Head of caudate nucleus (tissue), 42 donors: ENCODE results near the gene CUBN.
A peak's percentile ranks its signal among the peaks of the same experiment; 100 is the strongest.

Experiments
- DNase-seq, 42 donors: peaks; one replicate each; pipeline versions ENCODE4 v3.0.0 to v3.0.0-alpha.2; 2020 to 2021; ENCODE audit warnings: mixed read lengths in 7 of 42
- intact Hi-C: fragments of 100-400 bp; cut with DNase I; formaldehyde crosslinking; loops from one replicate; pipeline ENCODE4 v1.15.0; 2022

CUBN gene

GRCh38 chr10:16822726-16823360 is 306.8 kb downstream of the CUBN start:
- no peak for DNase-seq
- intact Hi-C loops: no loop called here

DNA sequence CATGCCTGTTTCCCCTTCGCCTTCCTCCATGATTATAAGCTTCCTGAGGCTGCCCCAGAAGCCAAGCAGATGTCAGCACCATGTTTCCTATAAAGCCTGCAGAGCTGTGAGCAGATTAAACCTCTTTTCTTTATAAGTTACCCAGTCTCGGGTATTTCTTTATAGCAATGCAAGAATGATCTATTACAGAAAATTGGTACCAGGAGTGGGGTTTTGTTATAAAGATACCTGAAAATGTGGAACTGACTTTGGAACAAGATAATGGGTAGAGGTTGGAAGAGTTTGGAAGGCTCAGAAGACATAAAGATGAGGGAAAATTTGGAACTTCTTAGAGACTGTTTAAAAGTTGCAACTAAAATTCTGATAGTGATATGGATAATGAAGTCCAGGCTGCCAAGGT is 307.6 kb downstream of the CUBN start:
- intact Hi-C loops: no loop called here
- no peak for DNase-seq

DNA sequence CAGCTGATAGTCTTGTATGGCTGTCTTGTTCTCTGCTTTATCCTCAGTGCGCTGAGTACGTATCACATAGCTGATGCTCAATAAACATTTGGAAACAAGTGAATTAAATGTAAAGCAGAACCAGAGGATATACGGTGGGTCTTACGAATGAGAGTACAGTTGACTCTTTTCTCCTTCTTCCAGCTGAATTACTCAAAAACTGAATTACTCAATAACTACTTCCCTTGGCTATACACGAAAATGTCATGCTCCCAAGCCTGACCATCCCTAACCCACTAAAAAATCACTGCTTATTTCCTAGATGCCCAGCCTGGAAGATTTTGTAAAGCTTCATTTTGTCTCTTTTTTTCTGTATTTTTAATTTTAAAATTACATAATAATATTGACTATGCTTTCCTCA is 309.2 kb downstream of the CUBN start:
- DNase-seq: no peak
- intact Hi-C loops: no loop called here

- intact Hi-C loops: no loop called here
- DNase-seq: no peak
Observed at GRCh38 chr10:16820018-16820417, 309.6 kb downstream of the CUBN start.

DNA sequence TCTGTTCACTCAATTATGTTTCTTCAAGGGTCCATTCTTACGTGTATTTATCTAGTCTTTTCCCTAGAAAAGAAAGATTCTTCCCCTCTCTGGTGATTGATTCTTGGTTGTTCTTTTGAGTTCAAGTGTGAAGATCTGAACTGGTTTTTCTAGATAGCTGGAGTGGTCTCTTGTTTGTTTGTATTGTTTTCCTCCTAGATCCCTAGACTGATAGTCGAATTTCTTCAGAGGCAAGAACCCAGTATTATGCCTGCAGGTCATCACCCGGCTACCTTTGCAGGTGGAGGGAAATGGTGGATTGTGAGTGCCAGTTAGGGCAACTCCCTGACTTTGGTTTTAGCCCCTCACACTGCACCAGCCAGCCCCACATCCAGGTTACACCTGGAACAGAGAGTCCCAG is 310.2 kb downstream of the CUBN start:
- DNase-seq: no peak
- intact Hi-C loops: no loop called here

DNA sequence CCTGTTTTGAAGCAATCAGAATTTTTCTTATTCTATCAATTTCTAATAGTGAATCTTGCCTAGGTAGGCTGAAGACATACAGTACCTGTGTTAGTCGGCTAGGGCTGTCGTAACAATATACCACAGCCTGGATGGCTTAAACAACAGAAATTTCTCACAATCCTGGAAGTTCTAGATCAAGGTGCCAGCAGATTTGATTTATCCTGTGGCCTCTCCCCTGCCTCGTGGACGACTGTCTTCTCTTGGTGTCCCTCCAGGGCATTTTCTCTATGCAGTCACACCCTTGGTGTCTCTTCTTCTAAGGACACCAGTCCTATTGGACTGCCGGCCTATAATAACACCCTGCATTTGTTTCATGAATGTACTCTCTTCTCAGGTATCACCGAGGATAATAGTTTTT is 310.6 kb downstream of the CUBN start:
- no peak for DNase-seq
- intact Hi-C loops: no loop called here

DNA sequence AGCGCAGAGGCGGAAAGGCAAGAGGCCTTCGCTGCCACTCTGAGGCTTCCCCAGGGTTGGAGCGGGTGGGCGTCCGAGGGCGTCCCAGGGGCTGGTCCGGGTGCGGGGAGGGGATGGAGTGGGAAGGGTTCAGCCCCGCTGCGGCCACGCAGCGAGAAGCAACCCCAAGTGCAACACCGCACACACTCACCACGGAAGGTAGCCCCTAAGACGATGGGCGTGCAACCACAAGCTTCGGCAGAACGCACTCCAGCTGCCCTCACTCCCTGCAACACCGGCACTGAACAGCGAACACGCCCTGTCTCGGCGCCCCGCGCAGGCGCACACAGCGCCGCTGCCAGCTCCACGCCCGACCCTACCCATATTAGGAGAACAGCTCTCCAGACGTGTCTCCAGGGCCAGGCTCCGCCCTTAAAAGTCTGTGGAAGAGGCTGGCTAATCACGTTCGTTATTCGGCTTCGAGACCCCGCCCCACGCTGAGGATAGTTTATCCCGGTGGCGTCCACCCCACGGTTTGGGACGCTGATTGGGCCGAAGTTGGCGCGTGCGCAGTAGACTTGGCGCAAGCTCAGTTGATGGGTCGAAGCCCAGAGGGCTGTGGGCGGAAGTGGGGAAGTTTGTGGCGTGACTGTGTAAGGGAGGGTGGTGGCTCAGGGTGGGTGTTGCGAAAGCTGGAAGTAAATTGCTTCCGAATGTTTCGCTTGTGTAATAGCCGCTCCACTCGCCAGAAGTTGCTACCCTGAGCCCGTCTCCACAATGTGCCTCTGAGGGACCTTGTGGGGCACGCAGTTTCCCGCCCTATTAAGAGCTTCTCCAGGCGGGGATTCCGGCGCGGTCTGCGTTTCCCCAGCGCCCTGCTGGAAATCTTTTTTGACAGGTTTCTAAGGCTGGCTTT is 312.2 kb downstream of the CUBN start, which contains the start of gene RSU1:
Gene RSU1 (minus strand): TSS at position 300 of the 895 bp plus-strand sequence. CDS start 343 bp downstream, outside the sequence.
- DNase-seq: peak; percentile 98 to 100 (median 100)
- intact Hi-C loops: no loop called here

DNA sequence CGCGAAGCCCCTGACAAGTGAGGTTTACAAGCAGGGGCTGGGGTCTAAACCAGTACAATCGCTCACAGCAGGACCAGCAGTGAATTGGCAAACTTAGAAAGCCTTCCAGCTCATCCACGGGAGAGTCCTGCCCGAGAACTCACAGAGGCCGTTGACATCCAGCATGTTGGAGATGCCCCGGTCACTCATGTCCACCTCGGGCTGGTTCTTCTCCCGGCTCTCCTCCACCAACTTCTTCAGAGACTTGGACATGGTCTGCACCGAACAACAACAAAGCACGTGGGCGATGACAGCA is 312.8 kb downstream of the CUBN start:
- intact Hi-C loops: no loop called here
- DNase-seq: peak in 5 of 42 donors; percentile 8 to 43 (median 18)

DNA sequence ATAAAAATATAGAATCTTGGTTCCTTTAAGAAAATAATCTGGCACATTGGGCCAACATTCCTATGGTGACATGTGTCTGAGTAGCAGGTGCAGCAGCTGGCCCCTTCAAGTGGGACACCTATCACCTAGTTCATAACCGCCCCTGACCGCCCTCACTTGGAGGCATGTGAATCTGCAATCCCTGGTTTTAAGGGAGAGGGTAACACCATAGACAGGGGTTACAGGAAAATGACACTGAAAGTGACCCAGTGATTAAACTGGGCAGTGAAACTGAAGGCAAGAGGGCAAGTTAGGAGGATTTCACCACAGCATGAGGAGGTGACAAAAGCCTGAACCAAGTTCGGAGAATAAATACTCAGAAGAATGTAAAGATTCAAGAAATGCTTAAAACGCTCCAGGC is 313.4 kb downstream of the CUBN start:
- DNase-seq: no peak
- intact Hi-C loops: no loop called here

DNA sequence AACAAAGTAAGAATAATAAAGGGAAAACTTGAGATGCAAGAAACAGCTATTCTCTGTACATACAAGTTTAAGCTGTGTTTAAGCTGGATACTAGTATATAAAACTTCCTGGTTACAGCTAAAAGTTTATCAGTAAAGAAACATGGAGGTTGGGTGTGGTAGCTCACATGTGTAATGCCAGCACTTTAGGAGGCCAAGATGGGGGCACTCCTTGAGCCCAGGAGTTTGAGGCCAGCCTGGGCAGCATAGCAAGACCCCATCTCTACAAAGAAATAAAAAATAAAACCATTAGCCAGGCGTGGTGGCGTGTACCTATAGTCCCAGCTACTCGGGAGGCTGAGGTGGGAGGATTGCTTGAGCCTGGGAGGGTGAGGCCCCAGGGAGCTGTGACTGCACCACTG is 315.6 kb downstream of the CUBN start:
- DNase-seq: no peak
- intact Hi-C loops: no loop called here

- intact Hi-C loops: no loop called here
Observed at GRCh38 chr10:16812676-16813075, 316.9 kb downstream of the CUBN start.

GRCh38 chr10:16811765-16812164 is 317.8 kb downstream of the CUBN start:
- DNase-seq: no peak
- intact Hi-C loops: no loop called here

More at GRCh38 chr10:16812676-16813075, 316.9 kb downstream of the CUBN start:
- no peak for DNase-seq

DNA sequence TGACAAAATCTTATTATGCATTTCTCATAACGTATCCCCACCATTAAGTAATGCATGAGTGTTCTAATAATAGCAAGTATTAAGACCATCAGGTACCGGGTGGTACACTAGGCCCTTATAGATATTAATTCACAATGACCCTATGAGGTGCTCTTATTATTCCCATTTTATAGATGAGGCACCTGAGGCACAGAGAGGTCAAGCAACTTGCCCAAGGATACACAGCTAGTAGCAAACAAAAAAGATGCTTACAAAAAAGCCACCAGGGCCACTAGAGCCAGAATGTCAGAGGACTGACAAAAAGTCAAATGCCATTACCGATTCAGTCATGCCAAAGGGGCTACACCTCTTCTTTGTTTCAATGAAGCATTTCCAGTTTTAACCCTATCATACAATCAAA is 318.3 kb downstream of the CUBN start:
- no peak for DNase-seq
- intact Hi-C loops: no loop called here

- intact Hi-C loops: no loop called here
- DNase-seq: peak in 29 of 42 donors; percentile 18 to 77 (median 48)
Observed at GRCh38 chr10:16809074-16809718, 320.4 kb downstream of the CUBN start.

DNA sequence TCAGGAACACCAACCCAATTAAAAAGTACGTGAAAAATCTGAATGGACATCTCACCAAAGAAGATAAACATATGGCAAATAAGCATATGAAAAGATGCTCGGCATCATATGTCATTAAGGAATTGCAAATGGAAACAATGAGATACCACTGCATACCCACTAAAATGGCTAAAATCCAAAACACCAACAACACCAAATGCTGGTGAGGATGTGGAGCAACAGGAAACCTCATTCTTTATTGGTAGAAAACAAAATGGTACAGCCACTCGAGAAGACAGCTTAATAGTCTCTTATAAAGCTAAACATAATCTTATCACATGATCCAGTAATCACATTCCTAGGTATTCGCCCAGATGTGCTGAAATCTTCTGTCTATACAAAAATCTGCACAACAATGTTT is 325.5 kb downstream of the CUBN start:
- intact Hi-C loops: no loop called here
- DNase-seq: no peak

DNA sequence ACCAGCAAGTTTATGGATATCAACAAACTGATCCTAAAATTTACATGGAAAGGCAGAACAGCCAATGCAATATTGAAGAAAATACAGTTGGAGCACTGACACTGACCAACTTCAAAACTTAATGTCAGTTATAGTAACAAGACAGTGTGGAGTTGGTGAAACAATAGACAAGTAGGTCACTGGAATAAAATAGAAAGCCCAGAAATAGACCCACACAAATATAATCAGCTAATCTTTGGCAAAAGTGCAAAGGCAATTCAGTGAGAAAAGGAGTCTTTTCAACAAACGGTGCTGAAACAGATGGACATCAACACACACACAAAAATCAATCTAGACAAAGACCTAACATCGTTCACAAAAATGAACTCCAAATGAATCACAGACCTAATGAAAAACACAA is 326.1 kb downstream of the CUBN start:
- DNase-seq: no peak

DNA sequence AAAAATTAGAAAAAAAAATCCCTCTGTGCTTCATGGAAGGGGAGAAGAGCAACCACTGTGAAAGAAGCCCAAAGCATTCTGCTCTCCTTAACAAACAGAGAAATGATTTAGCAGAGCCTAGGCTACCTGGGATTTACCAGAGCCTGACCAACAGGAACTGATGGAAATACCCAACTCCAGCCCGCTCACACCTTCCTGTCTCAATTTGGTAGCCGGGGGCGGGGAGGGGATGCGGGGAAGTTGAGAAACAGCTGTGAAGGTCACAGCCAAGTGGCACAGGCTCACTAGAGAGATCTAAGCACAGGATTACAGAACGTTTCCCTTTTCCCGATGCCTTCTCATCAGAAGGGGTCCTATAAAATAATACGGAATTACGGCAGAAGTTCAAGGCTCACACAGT is 330.0 kb downstream of the CUBN start:
- intact Hi-C loops: no loop called here
- DNase-seq: no peak

More for the DNA sequence above, 326.1 kb downstream of the CUBN start:
- intact Hi-C loops: no loop called here

DNA sequence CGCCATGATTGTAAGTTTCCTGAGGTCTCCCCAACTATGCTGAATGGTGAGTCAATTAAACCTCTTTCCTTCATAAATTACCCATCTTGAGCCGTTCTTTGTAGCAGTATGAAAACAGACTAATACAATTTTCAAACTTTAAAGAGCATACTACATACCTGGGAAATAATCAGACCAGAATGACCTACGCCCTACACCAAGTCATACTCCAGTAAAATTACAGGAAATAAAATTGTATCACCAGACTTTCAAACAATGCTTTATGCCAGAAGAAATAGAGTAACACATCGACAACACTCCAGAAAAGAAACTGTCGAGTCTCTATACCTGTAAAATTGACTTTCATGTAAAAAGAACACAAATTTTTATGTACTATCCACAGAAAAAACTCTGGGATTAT is 331.0 kb downstream of the CUBN start:
- DNase-seq: no peak
- intact Hi-C loops: no loop called here

- DNase-seq: no peak
- intact Hi-C loops: no loop called here
Observed at GRCh38 chr10:16795410-16796073, 334.1 kb downstream of the CUBN start.

DNA sequence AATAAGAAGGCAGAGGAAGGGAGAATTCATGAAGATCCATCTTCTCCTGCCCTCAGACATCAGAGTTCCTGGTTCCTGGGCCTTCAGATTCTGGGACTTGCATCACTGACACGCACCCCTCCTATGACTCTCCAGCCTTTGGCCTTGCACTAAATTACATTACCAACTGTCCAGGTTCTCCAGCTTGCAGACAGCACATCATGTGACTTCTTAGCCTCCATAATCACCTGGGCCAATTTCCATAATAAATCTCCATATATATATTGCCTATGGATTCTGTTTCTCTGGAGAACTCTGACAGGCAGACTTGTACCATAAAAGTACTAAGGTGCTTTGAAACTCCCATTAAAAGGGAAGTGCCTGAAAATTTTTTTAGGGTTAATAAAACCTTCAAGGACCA is 335.6 kb downstream of the CUBN start:
- no peak for DNase-seq
- intact Hi-C loops: no loop called here
